ENCODE results near the gene HOXB7.

The HOXB7 gene

DNA sequence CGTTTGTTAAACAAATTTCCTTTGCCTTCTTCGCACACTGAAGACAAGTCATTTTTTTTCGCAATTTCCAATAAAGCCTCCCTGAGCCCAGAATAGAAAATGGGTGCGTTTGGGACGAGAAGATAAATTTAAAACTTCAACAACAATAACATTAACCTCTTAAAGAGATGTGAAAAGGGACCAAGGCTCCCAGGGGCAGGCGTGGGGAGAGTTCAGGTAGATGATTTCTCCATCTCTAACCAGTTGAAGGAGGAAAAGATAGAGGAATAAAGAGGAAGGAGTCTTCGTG, 31.4 kb downstream of the HOXB7 start:
- no peak for DNase-seq (ENCODE audit: low read depth)

- no peak for DNase-seq (ENCODE audit: low read depth)
Observed at GRCh38 chr17:48578616-48579470, 32.0 kb downstream of the HOXB7 start.

DNA sequence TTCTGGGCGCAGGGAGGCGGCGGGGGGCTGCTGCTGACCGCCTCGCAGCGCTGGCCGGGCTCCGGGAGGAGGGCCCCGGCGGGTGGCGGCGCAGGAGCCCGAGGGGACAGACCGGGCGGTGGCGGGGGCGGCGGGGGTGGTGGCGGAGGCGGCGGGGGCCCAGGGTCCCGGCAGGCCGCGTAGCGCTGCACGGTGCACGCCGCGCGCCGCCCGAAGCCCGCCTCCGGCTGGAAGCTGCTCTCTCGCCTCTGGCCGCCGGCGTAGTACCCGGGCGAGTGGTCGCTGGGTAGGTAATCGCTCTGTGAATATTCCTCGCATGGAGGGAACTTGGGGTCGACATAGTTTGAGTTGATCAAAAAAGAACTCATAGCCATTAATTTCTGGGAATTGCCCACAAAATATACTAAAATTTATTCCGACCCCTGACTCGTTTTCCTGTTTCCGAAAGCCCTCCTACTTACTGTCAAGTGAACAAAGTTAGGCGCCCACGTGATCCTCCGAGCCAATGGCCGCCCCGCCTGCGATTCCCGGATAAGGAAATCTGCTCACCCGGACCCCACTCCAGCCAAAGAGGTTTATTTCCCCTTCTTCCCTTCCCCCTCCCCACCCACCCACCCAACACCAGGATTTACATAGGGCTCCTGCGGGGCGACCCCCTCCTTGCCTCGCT, 32.7 kb downstream of the HOXB7 start, which contains the start of gene HOXB4:
TSS of gene HOXB4 (minus strand) at position 405 of the 670 bp plus-strand sequence. CDS start at position 374, 31 bp downstream.
- no peak for DNase-seq (ENCODE audit: low read depth)

DNA sequence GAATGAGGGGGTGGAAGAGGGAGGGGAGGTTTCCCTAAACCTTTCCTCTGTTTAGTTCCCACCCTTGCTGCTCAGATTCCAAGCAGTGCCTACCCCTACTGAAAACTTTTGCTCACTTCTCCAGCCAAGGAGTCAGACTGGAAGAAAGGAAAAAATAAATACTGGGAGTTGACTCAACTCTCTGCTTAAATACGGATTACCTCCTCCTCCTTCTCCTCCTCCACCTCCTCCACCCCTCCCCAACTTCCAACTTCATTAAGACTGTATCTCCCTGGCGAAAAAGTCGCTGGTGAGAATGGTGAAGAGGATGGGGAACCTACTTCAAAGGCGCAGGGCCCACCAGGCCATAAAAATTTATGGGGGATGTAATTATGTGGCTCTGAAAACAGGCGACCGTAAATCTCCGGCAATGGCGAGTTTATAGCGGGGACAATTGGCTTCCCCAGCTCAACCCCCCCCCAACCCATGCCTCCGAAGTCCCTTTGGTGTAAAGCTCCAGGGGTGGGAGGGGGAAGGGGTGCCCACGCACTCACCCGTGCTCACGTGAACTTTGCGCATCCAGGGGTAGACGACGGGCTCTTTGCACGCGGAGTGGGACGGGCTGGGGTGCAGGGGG, 33.4 kb downstream of the HOXB7 start:
- DNase-seq (ENCODE audit: low read depth): no peak

- DNase-seq (ENCODE audit: low read depth): no peak
Observed at GRCh38 chr17:48576479-48577309, 34.1 kb downstream of the HOXB7 start.

GRCh38 chr17:48575673-48576478, 34.9 kb downstream of the HOXB7 start:
- no peak for DNase-seq (ENCODE audit: low read depth)

GRCh38 chr17:48575066-48575582, 35.7 kb downstream of the HOXB7 start:
- DNase-seq (ENCODE audit: low read depth): no peak

GRCh38 chr17:48574505-48575065, 36.2 kb downstream of the HOXB7 start:
- DNase-seq (ENCODE audit: low read depth): no peak

DNA sequence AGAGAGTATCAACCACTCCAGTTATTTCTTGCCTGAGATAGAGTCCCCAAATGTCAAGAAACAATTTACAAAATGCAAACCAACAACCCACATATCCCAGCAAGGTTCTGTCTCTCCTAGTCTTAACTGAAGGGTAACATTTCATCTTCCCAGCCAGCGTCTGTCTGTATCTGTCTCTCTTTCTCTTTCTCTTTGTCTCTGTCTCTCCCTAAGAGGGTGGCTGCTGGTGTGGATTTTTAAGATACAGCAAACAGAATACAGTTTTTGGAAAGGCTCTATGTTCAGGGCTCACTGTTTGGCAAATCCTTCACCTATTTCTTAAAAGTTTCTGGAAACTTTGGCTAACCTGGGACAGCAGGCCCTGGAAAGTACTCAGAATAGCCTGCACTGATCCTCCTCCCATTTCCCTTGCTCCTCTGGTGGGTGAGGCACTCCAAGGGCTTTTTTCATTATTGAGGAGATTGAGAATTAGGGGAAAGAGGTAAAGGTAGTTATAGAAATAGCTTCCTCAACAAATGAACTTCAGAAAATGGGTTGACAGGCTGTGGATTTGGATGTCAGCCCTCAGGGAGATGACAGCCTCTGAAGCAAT, 38.9 kb downstream of the HOXB7 start:
- no peak for DNase-seq (ENCODE audit: low read depth)

DNA sequence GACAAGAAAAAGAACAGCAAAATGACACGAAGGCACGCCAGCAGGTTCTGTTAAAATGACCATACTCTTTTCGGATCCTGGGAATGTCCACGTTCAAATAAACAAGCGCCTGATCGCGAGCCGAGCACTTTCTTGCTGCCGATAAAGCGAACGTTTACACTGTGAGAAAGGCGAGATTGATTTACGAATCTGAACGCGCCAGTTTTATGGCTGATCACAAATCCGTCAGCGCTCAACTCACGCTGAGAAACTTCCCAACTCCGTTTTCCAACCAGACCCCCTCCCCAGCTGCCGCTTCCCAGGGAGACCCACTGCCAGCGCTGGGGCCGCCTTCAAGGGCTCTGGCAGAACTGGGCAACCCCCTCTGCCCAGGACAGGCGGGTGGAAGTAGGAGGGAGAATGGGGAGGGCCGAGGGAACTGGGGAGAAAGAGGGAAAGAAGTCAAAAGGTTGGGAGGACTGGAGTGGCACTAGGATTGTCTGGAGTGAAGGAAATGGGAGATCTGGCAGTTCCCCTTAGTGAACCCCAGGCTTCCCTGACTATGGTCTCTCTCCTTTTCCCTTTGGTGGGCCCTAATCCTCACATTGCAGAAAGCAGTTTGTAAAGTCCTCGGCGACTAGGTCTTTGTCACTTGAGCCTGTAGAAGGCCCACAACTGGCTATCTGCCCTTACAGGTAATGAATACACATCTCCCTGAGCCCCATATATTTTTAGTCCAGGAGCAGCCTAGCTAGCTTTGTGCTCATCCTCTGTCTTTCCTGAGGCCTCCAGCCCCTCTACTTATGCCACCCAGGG, 39.6 kb downstream of the HOXB7 start:
- no peak for DNase-seq (ENCODE audit: low read depth)

DNA sequence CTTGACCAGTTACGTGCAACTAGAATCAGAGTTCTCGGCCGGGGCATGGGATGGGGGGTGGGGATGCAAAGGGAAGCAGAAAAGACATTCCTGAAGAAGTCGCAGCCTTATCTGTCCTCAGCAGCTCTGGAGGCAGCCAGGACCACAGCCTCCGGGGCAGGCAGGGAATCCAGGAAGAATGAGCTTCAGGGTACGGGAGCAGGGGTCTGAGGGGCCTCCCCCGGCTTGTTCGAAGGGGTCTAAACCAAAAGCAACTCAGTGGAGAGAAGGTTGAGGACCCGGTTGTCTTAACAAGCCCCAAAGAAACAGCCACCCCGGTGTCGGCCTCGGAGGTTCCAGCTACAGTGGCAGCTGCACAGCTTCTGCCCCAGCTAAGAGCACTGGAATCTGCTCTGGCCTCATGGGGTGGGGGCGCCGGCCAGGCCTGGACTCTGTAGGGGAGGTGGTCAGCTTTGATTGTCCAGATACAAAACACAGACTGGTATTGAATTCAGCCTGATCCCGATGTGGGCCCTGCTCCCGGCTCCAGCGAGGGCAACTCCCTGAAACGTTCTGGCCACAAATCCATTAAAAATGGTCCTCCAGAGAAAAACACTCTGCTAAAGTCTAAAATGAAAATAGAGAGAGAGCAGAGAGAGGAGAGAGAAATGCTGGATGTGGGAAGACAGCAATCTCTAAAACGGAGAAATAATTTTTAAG, 40.3 kb downstream of the HOXB7 start:
- DNase-seq (ENCODE audit: low read depth): no peak

- no peak for DNase-seq (ENCODE audit: low read depth)
Observed at GRCh38 chr17:48569674-48570324, 41.0 kb downstream of the HOXB7 start.

DNA sequence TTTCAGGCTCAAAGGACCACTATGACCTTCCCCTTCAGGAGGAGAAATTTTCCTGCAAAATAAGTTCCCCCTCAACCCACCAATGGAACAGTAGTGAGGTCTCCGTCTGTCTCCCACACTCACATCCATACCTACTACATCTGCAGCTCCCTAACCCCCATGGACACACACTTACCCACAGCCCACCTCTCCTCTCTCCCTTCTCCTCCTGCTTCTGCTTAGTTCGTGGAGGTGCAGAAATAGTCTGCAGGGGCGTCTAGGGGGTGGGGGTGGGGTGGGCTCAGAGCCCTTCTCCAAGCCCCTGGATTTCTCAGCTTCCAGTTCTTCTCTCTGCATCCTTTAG, 41.6 kb downstream of the HOXB7 start:
- no peak for DNase-seq (ENCODE audit: low read depth)

GRCh38 chr17:48568499-48569239, 42.1 kb downstream of the HOXB7 start:
- DNase-seq (ENCODE audit: low read depth): no peak

- DNase-seq (ENCODE audit: low read depth): no peak
Observed at GRCh38 chr17:48567646-48568354, 43.0 kb downstream of the HOXB7 start.

DNA sequence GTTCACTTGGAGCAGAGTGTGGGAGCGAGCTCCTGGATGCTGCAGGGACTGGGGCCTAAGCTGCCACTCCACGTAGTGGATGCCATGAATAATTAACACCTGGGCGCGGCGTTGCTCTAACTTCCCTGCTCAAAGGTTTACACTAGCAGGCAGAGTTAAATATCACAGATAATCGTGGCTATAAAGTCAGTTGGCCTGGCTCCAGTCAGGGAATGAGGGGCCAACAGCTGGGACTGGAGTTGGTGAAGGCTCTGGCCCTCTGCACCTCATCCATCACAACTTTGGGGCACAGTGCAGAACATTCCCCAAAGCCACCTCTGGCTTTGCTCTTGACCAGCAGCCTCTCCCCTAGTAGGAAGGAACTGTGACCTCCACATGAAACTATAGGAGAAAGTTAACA, 43.6 kb downstream of the HOXB7 start:
- DNase-seq (ENCODE audit: low read depth): no peak

GRCh38 chr17:48566717-48567116, 44.1 kb downstream of the HOXB7 start:
- DNase-seq (ENCODE audit: low read depth): no peak

Data from HS-27A (cell line).